Right lobe of liver (tissue), 4 donors: ENCODE measurements around the gene BSND.

Experiments used
- CTCF ChIP-seq, 4 donors: fragments of 200-600 bp in 3 of 4; fragments of 450-650 bp in 1 of 4; IDR thresholded peaks; one replicate each; pipeline versions ENCODE4 v1.5.1 to v1.8.0; 2016 to 2022; ENCODE audit warnings: antibody characterized with exemption in 4 of 4, mild to moderate bottlenecking in 2 of 4
- POLR2A ChIP-seq: fragments of 450-650 bp; IDR thresholded peaks from one replicate; pipeline ENCODE4 v1.6.1; 2017; ENCODE audit warnings: antibody characterized with exemption, mild to moderate bottlenecking
- donor health status: DM: no; HTN: no; CAD: no.
- donor health status: DM: no; HTN: no; CAD: no.
- donor health status: DM: no; HTN: yes; CAD: no.

GRCh38 chr1:55012661-55013060, 13.9 kb downstream of the BSND start:
- TF ChIP-seq CTCF (IDR thresholded peaks at IDR 0.05), result no peak
- no peak for TF ChIP-seq POLR2A
